Right ventricle myocardium inferior (tissue), 1 donor: ENCODE data around the gene MBNL2. TPM values are rescaled to one million over a fixed set of nuclear protein-coding genes. Genes with fewer than 3 reads are reported as not detected.

Experiments
- ATAC-seq: fragments of 200-7000 bp; cut with Tn5 transposase; one replicate; pipeline ENCODE4 v1.9.1; 2020; ENCODE audit warnings: mild to moderate bottlenecking, moderate library complexity
- DNase-seq: peaks from one replicate; pipeline ENCODE4 v3.0.0; 2021; ENCODE audit errors: missing footprints
- intact Hi-C: fragments of 100-400 bp; cut with DNase I; formaldehyde crosslinking; loops from one replicate; pipeline ENCODE4 v1.11.0; 2022
- total RNA-seq: library from RNA; stranded (reverse); fragmentation: NEBNext Ultra II Directional; extraction: Animal tissue kit (Norgen Biotek cat#: 25700); gene quantifications from one replicate; pipeline ENCODE4 v1.2.1, GENCODE V29; 2021
- donor health status: DM: no; HTN: yes; CAD: no; lungs with severe emphysema.

The MBNL2 gene
- total RNA-seq, 1 donor from 2014 or later: 69.1 TPM

- ATAC-seq: peak; percentile 25
- no peak for DNase-seq
- intact Hi-C loops: loop anchor here (5.0 kb wide), 1 partner anchor 99 kb away; no protein-coding TSS in a partner anchor
Measured at GRCh38 chr13:97242755-97243497, 20.8 kb downstream of the MBNL2 start.

GRCh38 chr13:97243915-97244781 is 22.0 kb downstream of the MBNL2 start:
- intact Hi-C loops: loop anchor here (5.0 kb wide), 1 partner anchor 98 kb away; no protein-coding TSS in a partner anchor
- ATAC-seq: no peak
- DNase-seq: no peak

- intact Hi-C loops: no loop called here
- no peak for ATAC-seq
- no peak for DNase-seq
Measured at GRCh38 chr13:97245011-97245410, 22.9 kb downstream of the MBNL2 start.

GRCh38 chr13:97246596-97247158 is 24.5 kb downstream of the MBNL2 start:
- ATAC-seq (no peak), DNase-seq (no peak)
- intact Hi-C loops: no loop called here

GRCh38 chr13:97248243-97248642 is 26.1 kb downstream of the MBNL2 start:
- peak; percentile 49 for ATAC-seq
- intact Hi-C loops: no loop called here
- DNase-seq: no peak

GRCh38 chr13:97249093-97249795 is 27.1 kb downstream of the MBNL2 start:
- ATAC-seq (peak; percentile 58), DNase-seq (no peak)
- intact Hi-C loops: no loop called here

- ATAC-seq: peak; percentile 56
- intact Hi-C loops: no loop called here
Measured at GRCh38 chr13:97249796-97250495, 27.8 kb downstream of the MBNL2 start.

GRCh38 chr13:97250560-97250959 is 28.4 kb downstream of the MBNL2 start:
- peak; percentile 35 for ATAC-seq
- DNase-seq: no peak
- intact Hi-C loops: no loop called here

More at GRCh38 chr13:97249796-97250495, 27.8 kb downstream of the MBNL2 start:
- DNase-seq: no peak

GRCh38 chr13:97252735-97253134 is 30.6 kb downstream of the MBNL2 start:
- ATAC-seq: no peak
- intact Hi-C loops: no loop called here
- no peak for DNase-seq

GRCh38 chr13:97253581-97254293 is 31.6 kb downstream of the MBNL2 start:
- intact Hi-C loops: no loop called here
- DNase-seq (no peak), ATAC-seq (no peak)

- ATAC-seq (no peak), DNase-seq (no peak)
- intact Hi-C loops: no loop called here
Measured at GRCh38 chr13:97254816-97255215, 32.7 kb downstream of the MBNL2 start.

GRCh38 chr13:97255515-97256021 is 33.4 kb downstream of the MBNL2 start:
- ATAC-seq (no peak), DNase-seq (no peak)
- intact Hi-C loops: no loop called here

GRCh38 chr13:97256343-97256783 is 34.2 kb downstream of the MBNL2 start:
- ATAC-seq (peak; percentile 26), DNase-seq (no peak)
- intact Hi-C loops: no loop called here

- ATAC-seq (peak; percentile 2), DNase-seq (no peak)
- intact Hi-C loops: no loop called here
Measured at GRCh38 chr13:97257228-97257755, 35.2 kb downstream of the MBNL2 start.

- peak; percentile 71 for DNase-seq
- ATAC-seq: peak; percentile 61
- intact Hi-C loops: loop anchor here (2.0 kb wide), 1 partner anchor 31 kb away; no protein-coding TSS in a partner anchor
Measured at GRCh38 chr13:97257800-97258799, 36.0 kb downstream of the MBNL2 start.

GRCh38 chr13:97258801-97259200 is 36.7 kb downstream of the MBNL2 start:
- DNase-seq (no peak), ATAC-seq (no peak)
- intact Hi-C loops: loop anchor here (2.0 kb wide), 1 partner anchor 32 kb away; no protein-coding TSS in a partner anchor
